Right forelimb (tissue), 1 donor: ENCODE data around the gene SERPINB3.
"Not testable (repeated sequence)": the region's sequence is repeated elsewhere in the genome, so short reads cannot be mapped to it uniquely, and the experiment has no call there.

Experiments
- DNase-seq: peaks from one replicate; pipeline ENCODE4 v3.0.0-alpha.2; 2018

Gene SERPINB3

DNA sequence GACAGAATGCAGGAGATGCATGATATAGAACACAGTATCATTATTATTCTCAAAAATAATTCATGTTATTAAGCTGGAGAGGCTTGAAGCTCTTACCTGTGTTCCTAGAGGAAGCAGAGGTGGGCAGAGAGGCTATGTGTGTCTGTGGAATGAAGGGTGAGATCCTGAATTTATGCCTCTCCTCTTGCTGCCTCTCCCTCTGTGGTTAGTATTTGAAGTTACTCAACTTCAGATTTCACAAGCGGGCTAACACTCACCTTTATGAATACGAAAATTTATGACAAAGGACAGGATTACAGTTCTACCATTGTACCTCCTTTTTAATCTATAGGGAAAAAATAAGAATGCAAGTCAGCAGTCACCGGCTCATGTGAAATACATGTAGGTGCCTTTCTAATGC lies at the start of gene SERPINB3:
Gene SERPINB3 (minus strand): TSS at position 144 of the 400 bp plus-strand sequence. CDS start 677 bp downstream, outside the sequence.
- DNase-seq = not testable (repeated sequence)

DNA sequence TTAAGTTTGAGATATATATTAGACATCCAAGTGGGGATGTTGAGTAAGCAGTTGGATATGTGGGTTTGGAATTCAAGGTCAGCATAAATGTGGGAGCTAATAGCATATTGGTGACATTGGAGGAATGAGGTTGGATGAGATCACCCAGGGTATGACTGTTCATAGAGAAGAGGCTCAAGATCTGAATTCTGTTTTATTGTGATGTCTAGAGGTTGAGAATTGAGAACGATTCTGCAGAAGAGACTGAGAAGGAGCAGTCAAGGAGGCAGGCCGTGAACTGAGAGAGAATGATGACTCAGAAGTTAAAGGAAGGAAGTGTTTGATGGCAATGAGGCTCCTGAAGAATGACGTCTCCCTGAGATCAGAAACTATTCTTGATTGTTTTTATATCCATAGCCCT lies 47.0 kb upstream of the SERPINB3 start:
- no peak for DNase-seq

DNA sequence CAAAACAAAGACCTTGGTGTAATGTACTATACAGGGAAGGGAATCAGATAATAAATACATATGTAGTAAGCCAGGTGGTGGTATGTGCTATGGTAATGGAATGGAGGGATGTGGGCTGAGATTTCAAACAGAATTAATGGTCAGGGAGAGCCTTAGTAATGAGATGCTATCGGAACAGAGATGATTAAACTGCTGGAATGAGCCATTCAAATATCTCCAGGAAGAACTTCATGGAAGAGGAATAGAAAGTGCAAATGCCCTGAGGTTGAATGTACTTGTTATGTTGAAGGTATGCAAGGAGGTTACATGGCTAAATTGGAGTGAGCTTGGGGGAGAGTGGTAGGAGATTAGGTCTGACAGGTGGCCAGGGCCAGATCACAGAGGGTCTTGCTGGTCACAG lies 46.1 kb upstream of the SERPINB3 start:
- DNase-seq = no peak

DNA sequence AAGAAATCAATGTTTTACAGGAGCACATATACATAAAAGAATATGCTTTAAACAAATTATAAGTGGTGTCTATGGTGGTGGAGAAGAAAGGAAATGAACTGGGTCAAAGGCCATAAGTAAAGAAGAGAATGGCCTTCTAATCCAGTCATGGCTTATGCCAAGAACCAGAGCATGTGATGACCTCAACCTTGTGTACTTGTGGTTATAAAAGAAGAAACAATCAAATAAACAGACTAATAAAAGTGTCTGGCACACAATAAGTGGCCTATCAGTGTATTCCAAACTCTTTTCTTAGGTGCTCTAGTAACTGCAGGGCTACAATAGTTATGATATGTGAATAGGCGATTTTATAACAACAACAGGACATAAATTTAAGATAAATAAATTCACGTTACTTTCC lies 43.7 kb upstream of the SERPINB3 start:
- no peak for DNase-seq

DNA sequence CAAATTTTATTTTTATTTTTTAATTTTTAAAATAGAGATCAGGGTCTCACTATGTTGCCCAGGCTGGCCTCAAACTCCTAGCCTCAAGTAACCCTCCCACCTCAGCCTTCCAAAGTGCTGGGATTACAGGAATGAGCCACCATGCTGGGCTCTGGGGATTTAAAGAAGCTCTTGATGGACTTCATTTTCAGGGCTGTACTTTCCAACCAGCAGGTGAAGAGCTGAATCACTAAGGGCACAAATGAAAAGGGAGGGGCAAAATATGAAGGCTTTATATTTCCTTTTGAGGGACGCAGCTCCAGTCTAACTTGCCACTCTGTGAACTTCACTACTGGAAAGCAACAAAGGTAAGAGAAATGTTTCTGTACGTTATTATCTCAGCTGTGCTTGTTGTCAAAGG lies 41.0 kb upstream of the SERPINB3 start, which contains the start of gene SERPINB11:
Gene SERPINB11 (plus strand): TSS at position 301 of the 400 bp plus-strand sequence. CDS start 7,234 bp downstream, outside the sequence.
- DNase-seq = no peak

DNA sequence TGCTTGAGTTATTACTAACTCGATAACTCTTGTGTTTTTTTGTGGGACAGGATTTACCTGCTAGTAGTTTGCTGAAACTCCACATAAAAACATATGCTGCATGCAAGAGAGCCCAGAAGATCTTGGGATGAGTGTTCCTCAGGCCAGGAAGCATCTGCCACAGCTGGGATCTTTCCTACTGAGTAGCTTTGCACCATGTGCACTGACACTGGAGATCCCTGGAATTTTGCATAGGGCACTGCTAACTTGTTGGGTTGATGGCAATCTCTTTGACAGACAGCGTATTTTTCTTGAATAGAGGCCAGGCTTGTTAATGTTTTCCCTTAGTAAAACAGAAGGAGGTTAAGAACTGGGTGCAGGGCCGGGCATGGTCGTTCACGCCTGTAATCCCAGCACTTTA lies 40.3 kb upstream of the SERPINB3 start:
- no peak for DNase-seq

DNA sequence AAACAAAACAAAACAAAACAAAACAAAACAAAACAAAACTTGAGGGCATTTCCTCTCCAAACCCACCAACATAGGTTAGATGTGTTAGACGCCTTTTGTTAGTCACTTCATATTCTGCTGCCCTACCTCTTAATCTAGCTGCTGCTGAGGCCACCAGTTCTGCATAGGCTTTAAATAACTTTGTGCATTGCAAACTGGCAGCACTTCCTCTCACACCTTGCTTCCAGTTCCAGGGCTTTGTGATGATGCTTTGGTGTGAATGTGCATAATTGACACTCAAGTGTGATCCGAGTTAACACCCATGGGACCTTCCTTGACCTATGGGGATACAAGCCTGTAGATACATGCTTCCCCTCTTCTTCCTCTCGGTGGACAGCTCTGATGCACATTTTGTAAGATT lies 38.8 kb upstream of the SERPINB3 start:
- no peak for DNase-seq

DNA sequence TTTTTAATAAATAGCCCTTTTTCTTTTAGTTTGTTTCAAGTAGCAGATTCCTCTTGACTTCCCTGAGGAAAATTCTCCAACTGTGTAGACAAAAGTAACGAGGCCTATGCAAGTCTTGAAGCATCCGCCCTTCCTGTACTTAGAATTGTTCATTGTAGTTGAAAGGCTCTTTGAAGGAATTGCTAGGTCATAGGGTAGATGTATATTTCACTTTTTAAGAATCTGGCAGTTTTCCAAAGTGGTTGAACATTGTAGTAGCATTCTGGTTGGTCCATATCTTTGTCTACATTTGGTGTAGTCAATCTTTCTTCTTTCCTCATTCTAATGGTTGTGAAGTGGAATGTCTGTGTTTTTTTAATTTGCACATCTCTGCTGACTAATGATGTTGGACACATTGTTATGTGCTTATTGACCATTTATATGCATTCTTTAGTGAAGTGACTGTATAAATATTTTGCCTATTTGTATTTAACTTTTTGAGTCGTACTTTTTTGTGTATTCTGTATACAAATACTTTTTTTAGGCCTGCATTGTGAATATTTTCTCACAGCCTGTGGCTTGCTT lies 35.5 kb upstream of the SERPINB3 start:
- DNase-seq = no peak

DNA sequence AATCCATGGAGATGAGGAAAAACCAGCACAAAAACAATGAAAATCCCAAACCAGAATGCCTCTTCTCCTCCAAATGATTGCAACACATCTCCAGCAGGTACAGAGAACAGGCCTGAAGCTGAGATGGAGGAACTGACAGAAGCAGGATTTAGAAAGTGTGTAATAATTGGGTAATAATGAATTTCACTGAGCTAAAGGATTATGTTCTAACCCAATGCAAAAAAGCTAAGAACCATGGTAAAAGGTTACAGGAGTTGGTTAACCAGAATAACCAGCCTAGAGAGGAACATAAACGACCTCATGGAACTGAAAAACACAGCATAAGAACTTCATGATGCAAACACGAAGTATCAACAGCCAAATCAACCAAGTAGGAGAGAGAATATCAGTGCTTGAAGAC lies 27.4 kb upstream of the SERPINB3 start:
- no peak for DNase-seq

DNA sequence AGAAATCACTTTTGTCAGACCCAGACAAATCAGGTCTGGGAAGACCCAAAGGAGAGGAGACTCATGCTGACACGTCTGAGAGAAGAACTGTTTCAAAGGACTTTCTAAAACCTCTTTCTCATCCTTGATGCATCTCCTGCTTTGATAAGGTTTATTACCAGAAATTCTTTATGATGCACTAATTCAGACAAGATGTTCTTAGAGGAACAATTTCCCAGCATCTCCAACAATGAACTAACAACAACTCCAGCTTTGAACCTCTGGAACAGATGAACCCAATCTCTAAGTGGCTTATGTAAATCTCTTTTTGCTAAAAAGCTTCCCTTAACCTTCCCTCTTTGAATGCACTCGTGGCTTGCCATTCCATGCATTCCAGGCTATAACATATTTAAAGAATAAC lies 25.2 kb upstream of the SERPINB3 start:
- DNase-seq = no peak

DNA sequence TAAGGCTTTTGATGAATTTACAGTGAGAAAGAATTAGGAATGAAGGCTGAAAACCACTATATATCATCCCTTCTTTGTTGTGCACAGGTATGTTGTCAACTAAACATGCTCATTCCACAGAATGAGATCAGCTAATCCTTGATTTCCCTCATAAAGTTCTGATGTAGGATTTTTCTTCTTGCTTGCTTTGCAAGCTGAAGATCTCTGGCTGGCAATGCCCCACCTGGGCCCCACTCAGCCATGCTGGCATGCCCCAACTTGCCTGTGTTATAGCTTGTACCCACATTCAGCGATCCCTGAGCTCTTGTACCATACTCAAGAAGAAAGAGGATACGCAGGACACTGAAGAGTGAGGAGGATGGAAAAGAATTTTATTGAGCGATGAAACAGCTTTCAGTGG lies 23.0 kb upstream of the SERPINB3 start:
- no peak for DNase-seq

DNA sequence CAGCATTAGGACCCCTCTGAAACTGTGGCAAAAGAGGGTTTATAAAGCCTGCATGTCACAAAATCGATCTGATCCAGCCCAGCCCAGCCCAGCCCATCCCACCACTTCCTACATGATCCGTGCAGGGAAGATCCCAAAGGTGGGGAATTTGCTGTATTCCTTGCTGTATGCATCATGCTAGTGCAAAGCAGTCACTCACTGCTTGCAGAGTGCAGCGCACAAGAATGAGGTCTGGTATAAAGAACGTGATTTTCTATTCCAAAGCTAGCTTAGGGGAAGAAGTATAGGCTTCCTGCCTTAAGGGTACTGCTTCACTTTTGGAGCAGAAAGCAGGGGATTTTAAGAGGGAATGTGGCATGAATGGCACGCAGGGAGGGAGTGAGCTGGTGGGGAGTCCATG lies 22.2 kb upstream of the SERPINB3 start:
- no peak for DNase-seq

DNA sequence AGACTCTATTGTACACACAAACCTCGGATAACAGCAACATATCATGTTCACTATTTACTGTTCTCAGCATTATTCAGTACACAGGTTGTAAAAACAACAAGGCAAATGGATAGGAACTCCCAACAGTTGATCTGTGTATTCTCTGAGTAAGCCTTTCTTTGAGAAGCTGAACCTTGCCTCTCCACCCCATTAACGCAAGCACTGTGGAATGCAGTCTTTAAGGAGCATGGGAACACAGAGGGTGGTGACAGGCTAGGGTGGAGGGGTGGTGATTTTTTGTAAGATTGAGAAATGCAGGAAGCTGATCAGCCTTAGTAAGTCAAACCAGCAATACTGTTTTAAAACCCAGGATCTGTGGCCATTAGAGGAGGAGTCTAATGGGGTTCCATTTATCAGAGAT lies 21.5 kb upstream of the SERPINB3 start:
- no peak for DNase-seq

DNA sequence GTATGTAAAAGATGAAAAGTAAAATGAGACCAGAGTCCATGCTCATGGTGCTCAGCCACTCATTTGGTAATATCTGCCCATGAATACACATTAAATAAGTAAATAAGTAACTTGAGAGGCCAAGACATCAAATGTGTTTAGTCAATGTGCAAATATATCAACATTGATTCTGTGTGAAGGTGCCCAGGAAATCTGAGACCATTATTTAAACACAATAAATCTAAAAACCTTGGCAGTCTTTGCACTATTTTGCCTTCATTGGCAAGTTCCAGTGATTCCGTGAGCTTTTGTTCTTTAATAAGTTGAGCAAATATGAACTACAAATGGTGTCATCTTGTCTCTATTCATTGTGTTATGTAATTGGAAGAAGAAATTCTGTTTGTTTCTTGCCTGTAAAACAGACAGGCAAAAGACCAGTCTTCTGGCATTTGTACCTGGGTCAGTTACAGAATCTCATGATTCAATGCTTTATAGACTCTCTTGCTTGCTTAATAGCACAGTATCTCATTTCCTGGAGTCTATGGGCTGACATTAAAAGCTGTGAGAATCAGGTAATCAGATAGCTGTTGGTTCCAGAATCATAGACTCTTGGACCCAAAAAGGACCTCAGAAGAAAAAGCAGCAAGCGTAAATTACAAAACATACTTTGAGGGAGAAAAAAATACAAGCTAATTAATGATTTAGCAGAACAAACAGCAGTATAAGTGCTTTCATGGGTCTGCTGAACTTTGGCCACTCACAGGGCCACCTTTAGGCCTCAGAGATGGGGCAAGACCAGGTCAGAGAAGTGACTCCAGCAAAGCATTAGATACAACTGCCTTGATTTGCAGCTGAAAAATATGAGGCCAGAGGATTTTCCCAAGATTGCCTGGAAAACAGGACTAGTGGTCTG lies 20.0 kb upstream of the SERPINB3 start:
- no peak for DNase-seq

DNA sequence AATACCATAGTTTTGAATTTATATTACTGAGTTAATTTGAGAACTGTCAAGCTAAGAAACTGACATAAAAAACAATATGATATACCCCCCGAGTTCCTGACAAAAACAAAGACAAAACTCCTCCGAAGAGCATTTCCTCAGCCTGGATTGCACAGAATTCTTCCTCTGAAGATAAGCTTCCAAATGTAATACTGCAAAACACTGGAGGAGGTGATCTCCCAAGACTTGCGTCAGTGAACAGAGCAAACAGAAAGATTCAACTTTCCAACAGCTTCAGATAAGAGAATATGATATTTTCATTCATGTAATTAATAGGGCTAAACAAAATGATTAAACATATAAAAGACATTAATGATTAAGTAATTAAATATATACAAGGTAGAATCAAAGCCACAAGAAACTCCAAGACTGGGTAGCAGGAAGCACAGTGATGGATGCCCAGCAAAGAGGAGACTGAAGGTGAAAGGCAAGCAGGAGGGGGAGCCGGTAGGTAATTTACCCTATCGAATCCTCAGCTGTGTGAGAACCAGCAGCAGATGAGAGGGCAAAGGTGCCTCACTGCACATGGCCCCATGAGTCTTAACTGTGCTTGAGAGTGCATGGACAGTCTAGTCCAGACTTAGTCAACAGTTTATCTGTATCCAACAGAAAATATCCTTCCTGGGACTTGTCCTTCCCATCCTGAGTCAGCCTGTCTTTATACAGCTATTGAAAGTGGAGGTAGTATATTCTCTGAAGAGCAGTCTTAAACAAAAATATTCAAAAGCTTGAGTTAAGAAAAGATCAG lies 18.3 kb upstream of the SERPINB3 start:
- no peak for DNase-seq

DNA sequence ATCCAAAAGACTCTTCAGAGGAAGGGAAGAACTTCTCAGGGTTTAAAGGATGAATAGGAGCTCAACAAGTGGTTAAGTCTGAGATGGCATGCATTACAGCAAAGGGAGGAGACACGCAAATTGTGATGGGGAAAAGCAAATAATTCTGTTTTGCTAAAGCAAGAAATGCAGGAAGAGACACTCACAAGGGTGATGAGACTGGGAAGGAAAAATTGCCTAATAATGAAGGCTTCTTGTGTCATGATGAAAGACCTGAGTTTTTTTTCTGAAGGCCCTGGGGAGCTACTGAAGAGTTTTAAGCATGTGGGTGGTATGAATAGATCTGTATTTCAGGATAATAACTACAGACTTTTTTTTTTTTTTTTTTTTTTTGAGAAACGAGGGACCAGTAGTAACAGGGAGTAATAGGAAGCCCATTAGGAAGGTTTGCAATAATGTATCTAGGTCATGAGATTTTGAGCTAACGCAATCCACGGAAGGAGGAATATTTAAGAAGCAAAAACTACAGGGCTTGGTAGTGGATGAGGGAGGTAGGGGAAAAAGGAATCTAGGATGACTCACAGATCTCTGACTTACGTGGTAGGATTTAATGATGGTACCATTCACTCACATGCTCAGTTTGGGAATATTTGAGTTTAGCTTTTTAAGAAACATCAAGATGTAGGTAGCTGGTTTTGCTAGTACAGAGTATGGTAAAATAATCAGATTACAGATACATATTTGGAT lies 16.0 kb upstream of the SERPINB3 start:
- no peak for DNase-seq

DNA sequence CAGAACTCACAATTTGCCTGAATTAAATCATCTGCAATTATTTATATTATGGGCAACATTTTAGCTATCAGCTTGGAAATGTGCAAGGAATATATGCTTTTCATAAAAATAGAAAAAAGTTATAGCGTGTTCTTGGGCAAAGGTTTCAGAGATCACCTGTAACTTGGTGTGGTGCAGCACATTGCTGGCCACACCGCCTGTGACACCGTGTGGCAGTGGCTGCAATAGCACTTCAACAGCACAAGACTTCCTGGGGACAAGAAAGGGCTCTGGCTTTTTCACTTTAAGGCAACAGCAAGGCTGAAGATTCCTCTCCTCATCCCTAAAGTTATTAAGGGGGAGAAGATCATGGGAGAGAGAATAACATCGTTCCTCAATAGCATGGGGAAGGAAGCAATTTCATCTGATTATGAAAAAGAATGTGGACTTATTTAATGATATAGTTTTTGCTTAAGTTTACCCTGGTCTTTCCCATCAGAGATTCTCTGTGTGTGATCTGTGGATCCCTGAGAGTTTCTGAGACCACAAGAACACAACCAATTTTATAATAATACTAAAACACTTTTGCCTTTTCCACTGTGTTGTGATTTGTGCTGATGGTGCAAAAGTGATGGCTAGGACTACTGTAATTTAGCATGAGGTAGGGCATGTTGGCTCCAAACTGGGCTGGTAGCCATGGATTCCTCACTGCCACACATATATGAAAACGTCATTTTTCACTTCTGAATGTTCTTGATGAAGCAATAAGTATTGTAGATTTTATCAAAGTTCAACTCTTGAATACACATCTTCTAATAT lies 15.0 kb upstream of the SERPINB3 start:
- no peak for DNase-seq

DNA sequence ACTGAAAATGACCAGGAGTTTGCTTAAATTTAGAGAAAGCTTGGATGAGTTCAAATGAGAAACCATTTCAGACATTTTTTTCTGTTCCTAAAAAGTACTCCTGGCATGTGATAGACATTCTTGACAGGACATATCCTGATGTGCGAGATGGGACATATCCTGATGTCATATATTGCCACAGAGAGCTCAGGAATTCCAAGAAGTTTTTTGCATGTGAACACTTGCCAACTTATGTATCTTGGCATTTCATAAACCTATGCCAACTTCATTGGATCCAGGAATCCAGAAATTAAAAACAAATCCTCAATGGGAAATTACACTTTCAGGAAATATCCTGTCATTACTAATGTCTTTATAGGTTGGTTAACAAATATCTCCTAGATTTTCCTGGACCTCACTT lies 2.9 kb upstream of the SERPINB3 start:
- DNase-seq = no peak

DNA sequence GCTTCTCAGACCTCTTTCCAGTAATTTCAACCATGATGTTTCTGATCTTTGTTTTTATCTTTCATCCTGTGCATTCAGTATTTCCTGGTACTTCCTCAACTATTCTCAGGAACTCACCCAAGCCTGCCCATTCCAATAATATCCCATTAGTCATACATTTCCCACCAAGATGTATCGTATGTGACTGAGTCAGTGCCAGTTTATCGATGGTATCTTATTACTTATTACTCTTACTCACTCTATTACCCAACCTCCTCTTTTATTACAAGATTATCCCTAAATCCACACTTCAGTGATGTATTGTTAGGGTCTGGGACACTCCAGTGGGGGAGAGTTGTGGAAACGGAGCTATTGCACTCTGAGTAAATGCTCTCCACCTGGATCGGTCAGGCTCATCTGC lies 2.8 kb downstream of the SERPINB3 start:
- not testable (repeated sequence) for DNase-seq

DNA sequence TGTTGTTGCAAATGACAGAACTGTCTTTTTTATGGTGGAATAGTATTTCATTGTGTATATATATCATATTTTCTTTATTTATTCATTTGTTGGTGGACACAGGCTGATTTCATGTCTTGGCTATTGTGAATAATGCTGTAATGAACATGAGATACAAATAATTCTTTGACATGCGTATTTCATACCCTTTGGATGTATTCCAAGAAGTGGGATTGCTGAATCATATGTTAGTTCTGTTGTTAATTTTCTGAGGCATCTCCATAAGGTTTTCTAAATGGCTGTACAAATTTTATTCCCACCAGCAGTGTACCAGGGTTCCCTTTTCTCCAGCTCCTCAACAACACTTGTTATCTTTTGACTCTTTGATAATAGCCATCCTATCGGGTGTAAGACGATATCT lies 11.4 kb downstream of the SERPINB3 start:
- DNase-seq = not testable (repeated sequence)

DNA sequence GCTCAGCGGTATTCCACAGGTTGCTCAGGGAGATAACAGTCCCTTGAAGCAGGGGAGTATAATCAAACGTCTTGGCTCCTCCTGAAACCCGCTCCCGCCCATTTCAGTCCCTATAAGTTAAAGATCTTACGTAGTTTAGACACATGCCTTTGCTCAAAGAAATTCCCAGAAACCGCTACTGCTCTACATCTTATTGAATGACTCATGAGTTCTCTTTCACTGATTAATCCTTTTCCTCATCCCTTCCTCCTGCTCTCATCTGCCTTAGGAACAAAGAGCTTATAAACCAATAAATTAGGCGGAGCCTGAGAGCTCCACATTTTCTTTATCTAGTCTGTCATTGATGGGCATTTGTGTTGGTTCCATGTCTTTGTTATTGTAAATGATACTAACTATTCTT lies 13.5 kb downstream of the SERPINB3 start:
- no peak for DNase-seq

DNA sequence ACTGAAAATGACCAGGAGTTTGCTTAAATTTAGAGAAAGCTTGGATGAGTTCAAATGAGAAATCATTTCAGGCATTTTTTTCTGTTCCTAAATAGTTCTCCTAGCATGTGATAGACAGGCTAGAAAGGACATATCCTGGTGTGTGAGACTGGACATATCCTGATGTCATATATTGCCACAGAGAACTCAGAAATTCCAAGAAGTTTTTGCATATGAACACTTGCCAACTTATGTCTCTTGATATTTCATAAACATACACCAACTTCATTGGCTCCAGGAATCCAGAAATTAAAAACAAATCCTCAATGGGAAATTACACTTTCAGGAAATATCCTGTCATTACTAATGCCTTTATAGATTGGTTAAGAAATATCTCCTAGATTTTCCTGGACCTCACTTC lies 14.8 kb downstream of the SERPINB3 start:
- DNase-seq = no peak
